K562 (cell line): ENCODE results near the gene HLF. TPM values are rescaled to one million over a fixed set of nuclear protein-coding genes. Genes with fewer than 3 reads are reported as not detected.

ENCODE experiments used
- ATF7 ChIP-seq: fragments of 450-650 bp; IDR thresholded peaks from 2 replicates; pipeline ENCODE4 v1.7.1; 2014; ENCODE audit warnings: mild to moderate bottlenecking, moderate library complexity
- CBX3 ChIP-seq, 2 experiments: IDR thresholded peaks; 1 replicate in 1 of 2; 2 replicates in 1 of 2; pipeline ENCODE4 v1.6.1; 2012; ENCODE audit warnings: inconsistent platforms in 2 of 2, low read length in 2 of 2, borderline replicate concordance in 1 of 2, control low read depth in 1 of 2
- CCNT2 ChIP-seq: IDR thresholded peaks from 2 replicates; pipeline ENCODE4 v1.6.1; 2011; ENCODE audit warnings: borderline replicate concordance, low read depth, mild to moderate bottlenecking, moderate library complexity, mixed read lengths, low read length; ENCODE audit not compliant: insufficient read length; ENCODE audit errors: extremely low read depth
- CEBPG ChIP-seq, 3 experiments: fragments of 200-800 bp in 1 of 3; sonication (Bioruptor generic) in 1 of 3; sonication (generic) in 1 of 3; formaldehyde crosslinking in 1 of 3; IDR thresholded peaks in 2 of 3; conservative IDR thresholded peaks in 1 of 3; 2 replicates each; pipeline versions ENCODE4 v1.6.1 to v1.8.0; 2016 to 2022; ENCODE audit warnings: missing compliant biosample characterization in 2 of 3, missing genetic modification characterization in 2 of 3, mild to moderate bottlenecking in 1 of 3, missing genetic modification reagents in 1 of 3
- FOS ChIP-seq: IDR thresholded peaks from 3 replicates; pipeline ENCODE4 v1.6.1; 2011; ENCODE audit not compliant: insufficient read length; ENCODE audit errors: extremely low read depth
- GATAD2A ChIP-seq: fragments of 450-650 bp; IDR thresholded peaks from 2 replicates; pipeline ENCODE4 v1.6.1; 2017
- MBD2 ChIP-seq: sonication (generic); IDR thresholded peaks from 2 replicates; pipeline ENCODE4 v1.6.1; 2016; ENCODE audit warnings: low read depth, borderline replicate concordance
- NR3C1 ChIP-seq: sonication (generic); formaldehyde crosslinking; IDR thresholded peaks from 2 replicates; pipeline ENCODE4 v1.8.1; 2022; ENCODE audit warnings: missing genetic modification reagents
- POLR2H ChIP-seq: IDR thresholded peaks from 2 replicates; pipeline ENCODE4 v1.6.1; 2016; ENCODE audit warnings: missing genetic modification characterization, low read depth, mild to moderate bottlenecking, control low read depth, missing compliant biosample characterization, moderate library complexity
- PRPF4 ChIP-seq: fragments of 200-400 bp; formaldehyde crosslinking; IDR thresholded peaks from one replicate; pipeline ENCODE4 v1.6.1; 2017; ENCODE audit warnings: low read length, low read depth, mild to moderate bottlenecking; ENCODE audit not compliant: insufficient read depth, poor library complexity, severe bottlenecking
- TRIM24 ChIP-seq, 2 experiments: fragments of 450-650 bp; IDR thresholded peaks; 2 replicates each; pipeline ENCODE4 v1.6.1; 2016
- ZFPM2 ChIP-seq: fragments of 250-450 bp; sonication (Bioruptor Pico); IDR thresholded peaks from 2 replicates; pipeline ENCODE4 v1.5.1; 2022; ENCODE audit warnings: mild to moderate bottlenecking
- ZNF217 ChIP-seq: sonication (generic); formaldehyde crosslinking; IDR thresholded peaks from 2 replicates; pipeline ENCODE4 v1.8.0; 2022; ENCODE audit warnings: mild to moderate bottlenecking, missing genetic modification reagents
- ZNF316 ChIP-seq: fragments of 450-650 bp; IDR thresholded peaks from 2 replicates; pipeline ENCODE4 v1.6.1; 2016
- ZNF707 ChIP-seq: fragments of 250-450 bp; sonication (Bioruptor Pico); conservative IDR thresholded peaks from 2 replicates; pipeline ENCODE4 v1.8.0; 2022; ENCODE audit warnings: inconsistent platforms, mild to moderate bottlenecking, moderate library complexity
- ZSCAN32 ChIP-seq: fragments of 450-650 bp; formaldehyde crosslinking; IDR thresholded peaks from 2 replicates; pipeline ENCODE4 v1.4.0; 2020; ENCODE audit warnings: mild to moderate bottlenecking, moderate library complexity
- polyA plus RNA-seq, 8 experiments: library from polyadenylated mRNA; depleted of rRNA in 4 of 8; stranded (reverse) in 5 of 8; unstranded in 3 of 8; fragments of >200 nt; fragmentation: Nextera tagmentation in 2 of 8; fragmentation: Illumina TruSeq in 1 of 8; extraction: Ambion mirVana in 2 of 8; extraction: Trizol in 1 of 8; gene quantifications; 2 replicates each; pipeline versions ENCODE4 v1.2.1 to v1.2.3, GENCODE V29; 2011 to 2014; ENCODE audit warnings: inconsistent platforms in 1 of 8, missing spikeins in 1 of 8
- total RNA-seq, 7 experiments: library from RNA; depleted of rRNA in 6 of 7; stranded (reverse); fragments of >200 nt in 6 of 7; fragmentation: Illumina TruSeq in 2 of 7; extraction: Trizol in 2 of 7; gene quantifications; 2 replicates each; pipeline versions ENCODE4 v1.2.1 to v1.2.3, GENCODE V29; 2011 to 2021; ENCODE audit warnings: low replicate concordance in 1 of 7
- TF ChIP-seq, protein P1 (sequence below): sonication (generic); formaldehyde crosslinking; IDR thresholded peaks from 2 replicates; pipeline ENCODE4 v1.8.1; 2023; ENCODE audit warnings: mild to moderate bottlenecking, missing genetic modification reagents
- TF ChIP-seq, protein P2 (sequence below): fragments of 450-650 bp; formaldehyde crosslinking; conservative IDR thresholded peaks from 2 replicates; pipeline ENCODE4 v1.4.0; 2022; ENCODE audit warnings: mild to moderate bottlenecking, missing genetic modification characterization
- TF ChIP-seq, protein P3 (sequence below): fragments of 450-650 bp; formaldehyde crosslinking; IDR thresholded peaks from 2 replicates; pipeline ENCODE4 v1.4.0; 2020; ENCODE audit warnings: mild to moderate bottlenecking, moderate library complexity

Gene HLF
- total and polyA plus RNA-seq, 9 of the 15 experiments (the other 6 are each of a cell fraction or from before 2014, with no cell fraction given) = 0.03 to 0.24 (median 0.09) TPM

DNA sequence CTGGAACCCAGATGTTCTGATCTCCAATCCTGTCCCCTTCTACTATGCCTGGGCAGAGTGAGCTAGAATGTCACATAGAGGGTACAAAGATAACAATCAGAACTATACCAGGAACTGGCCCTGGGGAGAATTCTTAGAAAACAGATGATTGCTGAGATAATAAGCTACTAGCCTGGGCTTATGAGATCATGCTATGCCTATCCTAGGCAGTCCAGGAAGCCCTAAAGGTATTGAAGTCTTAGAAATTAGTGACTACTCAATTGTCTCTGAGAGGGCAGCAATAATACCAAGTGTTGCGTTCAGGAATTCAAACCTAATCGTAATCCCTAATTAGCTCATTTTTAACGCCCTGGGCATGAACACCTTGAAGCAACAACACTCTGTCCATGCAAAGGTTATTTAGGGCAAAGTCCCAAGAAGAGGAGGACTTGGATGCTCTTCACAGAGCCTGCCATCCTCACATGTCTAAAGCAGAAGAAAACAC, 79.8 kb downstream of the HLF start (continued):
- no peak for TF ChIP-seq ZSCAN32
- TF ChIP-seq ZNF707 (CRISPR knock-in tag) = no peak
- 0 out of 2 replicates have a peak, but pooled peaks have one; percentile 33 for TF ChIP-seq MBD2
- no peak for TF ChIP-seq PRPF4
- TF ChIP-seq ZNF316 = no peak
- TF ChIP-seq CCNT2 = peak; percentile 48
- TF ChIP-seq, protein P1, sequence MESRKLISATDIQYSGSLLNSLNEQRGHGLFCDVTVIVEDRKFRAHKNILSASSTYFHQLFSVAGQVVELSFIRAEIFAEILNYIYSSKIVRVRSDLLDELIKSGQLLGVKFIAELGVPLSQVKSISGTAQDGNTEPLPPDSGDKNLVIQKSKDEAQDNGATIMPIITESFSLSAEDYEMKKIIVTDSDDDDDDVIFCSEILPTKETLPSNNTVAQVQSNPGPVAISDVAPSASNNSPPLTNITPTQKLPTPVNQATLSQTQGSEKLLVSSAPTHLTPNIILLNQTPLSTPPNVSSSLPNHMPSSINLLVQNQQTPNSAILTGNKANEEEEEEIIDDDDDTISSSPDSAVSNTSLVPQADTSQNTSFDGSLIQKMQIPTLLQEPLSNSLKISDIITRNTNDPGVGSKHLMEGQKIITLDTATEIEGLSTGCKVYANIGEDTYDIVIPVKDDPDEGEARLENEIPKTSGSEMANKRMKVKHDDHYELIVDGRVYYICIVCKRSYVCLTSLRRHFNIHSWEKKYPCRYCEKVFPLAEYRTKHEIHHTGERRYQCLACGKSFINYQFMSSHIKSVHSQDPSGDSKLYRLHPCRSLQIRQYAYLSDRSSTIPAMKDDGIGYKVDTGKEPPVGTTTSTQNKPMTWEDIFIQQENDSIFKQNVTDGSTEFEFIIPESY (CRISPR knock-in tag) = no peak
- TF ChIP-seq CEBPG (CRISPR knock-in tag; IDR thresholded peaks at IDR 0.05) = no peak
- no peak for TF ChIP-seq CEBPG (tag; conservative IDR thresholded peaks at IDR 0.05 in 1 of 2, IDR thresholded peaks at IDR 0.05 in 1 of 2)
- TF ChIP-seq GATAD2A = peak; percentile 91
- no peak for TF ChIP-seq ZFPM2
- no peak for TF ChIP-seq ZNF217 (CRISPR knock-in tag)
- peak; percentile 18 to 73; a peak in 3 of 4 replicates for TF ChIP-seq TRIM24 (IDR thresholded peaks at IDR 0.05)
- TF ChIP-seq, protein P2, sequence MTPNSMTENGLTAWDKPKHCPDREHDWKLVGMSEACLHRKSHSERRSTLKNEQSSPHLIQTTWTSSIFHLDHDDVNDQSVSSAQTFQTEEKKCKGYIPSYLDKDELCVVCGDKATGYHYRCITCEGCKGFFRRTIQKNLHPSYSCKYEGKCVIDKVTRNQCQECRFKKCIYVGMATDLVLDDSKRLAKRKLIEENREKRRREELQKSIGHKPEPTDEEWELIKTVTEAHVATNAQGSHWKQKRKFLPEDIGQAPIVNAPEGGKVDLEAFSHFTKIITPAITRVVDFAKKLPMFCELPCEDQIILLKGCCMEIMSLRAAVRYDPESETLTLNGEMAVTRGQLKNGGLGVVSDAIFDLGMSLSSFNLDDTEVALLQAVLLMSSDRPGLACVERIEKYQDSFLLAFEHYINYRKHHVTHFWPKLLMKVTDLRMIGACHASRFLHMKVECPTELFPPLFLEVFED (CRISPR knock-in tag) = no peak
- peak; percentile 96 for TF ChIP-seq ATF7
- no peak for TF ChIP-seq CBX3 (IDR thresholded peaks at IDR 0.05; ENCODE audit: borderline replicate concordance in 1 of 2, low read length in 2 of 2)
- TF ChIP-seq NR3C1 (CRISPR knock-in tag) = no peak
- TF ChIP-seq, protein P3, sequence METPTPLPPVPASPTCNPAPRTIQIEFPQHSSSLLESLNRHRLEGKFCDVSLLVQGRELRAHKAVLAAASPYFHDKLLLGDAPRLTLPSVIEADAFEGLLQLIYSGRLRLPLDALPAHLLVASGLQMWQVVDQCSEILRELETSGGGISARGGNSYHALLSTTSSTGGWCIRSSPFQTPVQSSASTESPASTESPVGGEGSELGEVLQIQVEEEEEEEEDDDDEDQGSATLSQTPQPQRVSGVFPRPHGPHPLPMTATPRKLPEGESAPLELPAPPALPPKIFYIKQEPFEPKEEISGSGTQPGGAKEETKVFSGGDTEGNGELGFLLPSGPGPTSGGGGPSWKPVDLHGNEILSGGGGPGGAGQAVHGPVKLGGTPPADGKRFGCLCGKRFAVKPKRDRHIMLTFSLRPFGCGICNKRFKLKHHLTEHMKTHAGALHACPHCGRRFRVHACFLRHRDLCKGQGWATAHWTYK (CRISPR knock-in tag) = no peak
- no peak for TF ChIP-seq FOS
- peak; percentile 78 for TF ChIP-seq POLR2H (tag)
